ENCODE data around the gene AP1G1.

AP1G1 gene

DNA sequence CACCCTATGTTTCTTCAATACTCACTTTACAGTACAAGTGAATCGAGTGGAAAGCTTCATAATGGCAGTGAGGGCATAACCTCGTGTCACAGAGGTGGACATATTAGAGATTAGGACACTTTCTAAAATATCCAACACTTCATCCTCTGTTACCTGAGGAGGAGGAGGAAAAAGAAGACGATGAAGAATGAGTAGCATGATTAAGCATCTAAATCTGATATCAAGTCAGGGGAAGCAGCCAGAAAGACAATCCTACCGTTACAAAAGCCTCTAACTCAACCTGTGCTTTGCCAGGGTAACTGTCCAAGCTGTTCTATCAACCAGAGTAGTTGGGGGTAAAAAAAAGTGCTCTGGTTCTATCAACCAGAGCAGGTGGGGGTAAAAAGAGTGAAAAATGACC lies 60.4 kb downstream of the AP1G1 start:
- ChIA-PET POLR2A (no interaction called here), CTCF (interaction anchor here (0.7 to 1.4 kb wide), 2 partner anchors 20 to 73 kb away, joined by 4 to 6 read pairs; no protein-coding TSS in a partner anchor)
- Histone ChIP-seq H3K36me3 (ENCODE audit: control insufficient read depth in 4 of 4, insufficient read depth in 4 of 4, low read length in 3 of 4) (peaks cover 14 to 65% (median 37%) of the 10 kb centered on the region in 4 experiments), H3K27ac (ENCODE audit: insufficient read depth in 1 of 2, low read depth in 1 of 2, low read length in 2 of 2, poor library complexity in 1 of 2, severe bottlenecking in 2 of 2) (no peak overlapping the region), H3K27me3 (replicated peaks in 2 of 5; ENCODE audit: control insufficient read depth in 4 of 5, insufficient read depth in 5 of 5, low read length in 4 of 5) (no peaks in the 10 kb centered on the region), H3K9me3 (ENCODE audit: control extremely low read depth in 1 of 5, control insufficient read depth in 4 of 5, insufficient read depth in 2 of 5, low read depth in 1 of 5, low read length in 4 of 5) (no peaks in the 10 kb centered on the region), H3K4me1 (ENCODE audit: control extremely low read depth in 1 of 4, control insufficient read depth in 4 of 4, insufficient read depth in 4 of 4, low read length in 3 of 4) (no peaks in the 10 kb centered on the region), H3K4me3 (ENCODE audit: control insufficient read depth in 1 of 7, extremely low read depth in 1 of 7, insufficient read depth in 4 of 7, low read depth in 2 of 7, low read length in 6 of 7) (no peak overlapping the region)
- no peak for DNase-seq
- WGBS (ENCODE audit: insufficient coverage): no CpG with 5 or more reads among the region's 4 CpGs

- H3K27ac ChIP-seq (ENCODE audit: insufficient read depth in 1 of 2, low read depth in 1 of 2, low read length in 2 of 2, poor library complexity in 1 of 2, severe bottlenecking in 2 of 2): no peak overlapping the region
- H3K27me3 ChIP-seq (replicated peaks in 2 of 5; ENCODE audit: control insufficient read depth in 4 of 5, insufficient read depth in 5 of 5, low read length in 4 of 5): no peaks in the 10 kb centered on the region
- 48% methylated on average over 3 of the region's 7 CpGs for WGBS (ENCODE audit: insufficient coverage)
- ChIA-PET CTCF (interaction anchor here (1.5 to 1.7 kb wide), 2 partner anchors 9 to 102 kb away, joined by 3 to 4 read pairs; no protein-coding TSS in a partner anchor), POLR2A (interaction anchor here (0.7 kb wide), 1 partner anchor 78 kb away, joined by 3 read pairs; no protein-coding TSS in a partner anchor)
- no peak overlapping the region for H3K4me3 ChIP-seq (ENCODE audit: control insufficient read depth in 1 of 7, extremely low read depth in 1 of 7, insufficient read depth in 4 of 7, low read depth in 2 of 7, low read length in 6 of 7)
- peak; percentile 60 to 79 (median 75) for DNase-seq
- peaks cover 16 to 69% (median 40%) of the 10 kb centered on the region in 4 experiments for H3K36me3 ChIP-seq (ENCODE audit: control insufficient read depth in 4 of 4, insufficient read depth in 4 of 4, low read length in 3 of 4)
- no peaks in the 10 kb centered on the region for H3K9me3 ChIP-seq (ENCODE audit: control extremely low read depth in 1 of 5, control insufficient read depth in 4 of 5, insufficient read depth in 2 of 5, low read depth in 1 of 5, low read length in 4 of 5)
- no peaks in the 10 kb centered on the region for H3K4me1 ChIP-seq (ENCODE audit: control extremely low read depth in 1 of 4, control insufficient read depth in 4 of 4, insufficient read depth in 4 of 4, low read length in 3 of 4)
Measured at GRCh38 chr16:71746442-71747046, 62.1 kb downstream of the AP1G1 start.

DNA sequence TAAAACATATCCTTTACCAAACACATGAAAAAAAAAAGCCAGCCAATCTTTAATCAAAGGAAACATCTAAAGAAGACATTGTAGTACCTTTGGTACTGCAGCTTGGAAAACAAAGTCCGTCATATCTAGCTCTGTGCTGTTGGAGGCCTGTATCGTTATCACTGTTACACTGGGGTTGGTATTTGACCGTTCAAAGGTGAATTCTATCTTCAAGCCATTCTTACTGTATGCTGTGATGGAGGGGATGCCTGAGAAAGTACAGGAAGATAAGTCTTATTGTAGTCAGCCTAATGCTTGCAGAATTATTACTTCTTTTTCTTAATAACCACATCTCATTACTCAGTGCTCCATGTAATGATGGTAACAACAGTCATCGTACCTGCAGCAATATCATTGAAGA lies 69.8 kb downstream of the AP1G1 start:
- Histone ChIP-seq H3K4me1 (ENCODE audit: control extremely low read depth in 1 of 4, control insufficient read depth in 4 of 4, insufficient read depth in 4 of 4, low read length in 3 of 4) (no peaks in the 10 kb centered on the region), H3K9me3 (ENCODE audit: control extremely low read depth in 1 of 5, control insufficient read depth in 4 of 5, insufficient read depth in 2 of 5, low read depth in 1 of 5, low read length in 4 of 5) (no peaks in the 10 kb centered on the region), H3K4me3 (ENCODE audit: control insufficient read depth in 1 of 7, extremely low read depth in 1 of 7, insufficient read depth in 4 of 7, low read depth in 2 of 7, low read length in 6 of 7) (no peak overlapping the region), H3K27me3 (replicated peaks in 2 of 5; ENCODE audit: control insufficient read depth in 4 of 5, insufficient read depth in 5 of 5, low read length in 4 of 5) (no peaks in the 10 kb centered on the region), H3K27ac (ENCODE audit: insufficient read depth in 1 of 2, low read depth in 1 of 2, low read length in 2 of 2, poor library complexity in 1 of 2, severe bottlenecking in 2 of 2) (no peak overlapping the region), H3K36me3 (ENCODE audit: control insufficient read depth in 4 of 4, insufficient read depth in 4 of 4, low read length in 3 of 4) (peaks cover 17 to 71% (median 40%) of the 10 kb centered on the region in 4 experiments)
- ChIA-PET CTCF (interaction anchor here (1.4 to 2.2 kb wide), 2 partner anchors 9 to 143 kb away, joined by 3 to 8 read pairs; no protein-coding TSS in a partner anchor), POLR2A (interaction anchor here (0.6 kb wide), 1 partner anchor 1316 kb away, joined by 4 read pairs; no protein-coding TSS in a partner anchor)
- 100% methylated on average over 2 of the region's 4 CpGs for WGBS (ENCODE audit: insufficient coverage)
- DNase-seq: no peak

DNA sequence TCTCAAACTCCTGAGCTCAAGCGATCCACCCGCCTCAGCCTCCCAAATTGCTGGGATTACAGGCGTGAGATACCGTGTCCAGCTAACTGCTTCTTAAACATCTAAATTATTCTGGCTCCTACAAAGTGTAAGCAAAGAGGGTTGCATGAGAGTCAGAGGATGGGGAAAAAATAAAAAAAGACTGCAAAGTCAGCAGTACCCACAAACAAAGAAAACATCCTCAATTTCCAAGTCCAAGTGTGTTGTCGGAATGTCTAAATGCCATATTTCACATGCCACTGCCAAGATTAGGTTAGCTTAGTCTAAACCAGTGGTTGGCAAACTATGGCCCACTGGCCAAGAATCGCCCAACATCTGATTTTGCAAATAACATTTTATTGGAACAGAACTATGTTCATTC lies 71.1 kb downstream of the AP1G1 start:
- ChIA-PET POLR2A (no interaction called here), CTCF (interaction anchor here (0.9 kb wide), 1 partner anchor 10 kb away, joined by 3 read pairs; no protein-coding TSS in a partner anchor)
- no peak overlapping the region for H3K27ac ChIP-seq (ENCODE audit: insufficient read depth in 1 of 2, low read depth in 1 of 2, low read length in 2 of 2, poor library complexity in 1 of 2, severe bottlenecking in 2 of 2)
- no peaks in the 10 kb centered on the region for H3K9me3 ChIP-seq (ENCODE audit: control extremely low read depth in 1 of 5, control insufficient read depth in 4 of 5, insufficient read depth in 2 of 5, low read depth in 1 of 5, low read length in 4 of 5)
- no peak for DNase-seq
- peaks cover 16 to 74% (median 47%) of the 10 kb centered on the region in 4 experiments for H3K36me3 ChIP-seq (ENCODE audit: control insufficient read depth in 4 of 4, insufficient read depth in 4 of 4, low read length in 3 of 4)
- H3K27me3 ChIP-seq (replicated peaks in 2 of 5; ENCODE audit: control insufficient read depth in 4 of 5, insufficient read depth in 5 of 5, low read length in 4 of 5): no peaks in the 10 kb centered on the region
- 100% methylated on average over 2 of the region's 6 CpGs for WGBS (ENCODE audit: insufficient coverage)
- H3K4me3 ChIP-seq (ENCODE audit: control insufficient read depth in 1 of 7, extremely low read depth in 1 of 7, insufficient read depth in 4 of 7, low read depth in 2 of 7, low read length in 6 of 7): no peak overlapping the region
- H3K4me1 ChIP-seq (ENCODE audit: control extremely low read depth in 1 of 4, control insufficient read depth in 4 of 4, insufficient read depth in 4 of 4, low read length in 3 of 4): no peaks in the 10 kb centered on the region

DNA sequence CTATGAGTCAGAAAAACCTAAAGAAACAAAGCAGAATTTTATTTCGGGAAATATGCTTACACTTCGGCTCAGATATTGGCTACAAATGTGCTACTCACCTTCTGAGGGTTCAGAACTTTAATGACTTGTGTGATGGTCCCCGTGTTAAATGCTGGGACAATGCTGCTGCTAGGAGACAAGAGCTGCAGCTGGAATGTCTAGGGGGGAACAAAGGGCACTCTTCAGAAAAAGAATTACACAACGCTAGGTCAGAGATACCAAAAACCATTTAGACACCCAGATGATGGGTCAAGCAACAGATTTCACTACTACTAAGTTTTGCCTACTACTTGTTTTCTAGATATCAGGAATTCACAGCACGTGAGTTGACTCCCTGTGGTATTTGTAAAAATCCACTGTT lies 74.1 kb downstream of the AP1G1 start:
- Histone ChIP-seq H3K4me3 (ENCODE audit: control insufficient read depth in 1 of 7, extremely low read depth in 1 of 7, insufficient read depth in 4 of 7, low read depth in 2 of 7, low read length in 6 of 7) (no peak overlapping the region), H3K4me1 (ENCODE audit: control extremely low read depth in 1 of 4, control insufficient read depth in 4 of 4, insufficient read depth in 4 of 4, low read length in 3 of 4) (no peaks in the 10 kb centered on the region), H3K27me3 (replicated peaks in 2 of 5; ENCODE audit: control insufficient read depth in 4 of 5, insufficient read depth in 5 of 5, low read length in 4 of 5) (no peaks in the 10 kb centered on the region), H3K27ac (ENCODE audit: insufficient read depth in 1 of 2, low read depth in 1 of 2, low read length in 2 of 2, poor library complexity in 1 of 2, severe bottlenecking in 2 of 2) (no peak overlapping the region), H3K9me3 (ENCODE audit: control extremely low read depth in 1 of 5, control insufficient read depth in 4 of 5, insufficient read depth in 2 of 5, low read depth in 1 of 5, low read length in 4 of 5) (no peaks in the 10 kb centered on the region), H3K36me3 (ENCODE audit: control insufficient read depth in 4 of 4, insufficient read depth in 4 of 4, low read length in 3 of 4) (peaks cover 20 to 76% (median 45%) of the 10 kb centered on the region in 4 experiments)
- 96% methylated on average over 5 of the region's 5 CpGs for WGBS (ENCODE audit: insufficient coverage)
- no peak for DNase-seq
- POLR2A ChIA-PET: no interaction called here
- CTCF ChIA-PET: interaction anchor here (0.9 kb wide), 1 partner anchor 20 kb away, joined by 3 read pairs; no protein-coding TSS in a partner anchor

GRCh38 chr16:71732587-71732986 lies 76.0 kb downstream of the AP1G1 start:
- 92% methylated on average over 2 of the region's 3 CpGs for WGBS (ENCODE audit: insufficient coverage)
- H3K4me1 ChIP-seq (ENCODE audit: control extremely low read depth in 1 of 4, control insufficient read depth in 4 of 4, insufficient read depth in 4 of 4, low read length in 3 of 4): peaks cover 0 to 5% (median 2%) of the 10 kb centered on the region in 4 experiments
- H3K4me3 ChIP-seq (ENCODE audit: control insufficient read depth in 1 of 7, extremely low read depth in 1 of 7, insufficient read depth in 4 of 7, low read depth in 2 of 7, low read length in 6 of 7): no peak overlapping the region
- peaks cover 11 to 57% (median 33%) of the 10 kb centered on the region in 4 experiments for H3K36me3 ChIP-seq (ENCODE audit: control insufficient read depth in 4 of 4, insufficient read depth in 4 of 4, low read length in 3 of 4)
- no peaks in the 10 kb centered on the region for H3K27me3 ChIP-seq (replicated peaks in 2 of 5; ENCODE audit: control insufficient read depth in 4 of 5, insufficient read depth in 5 of 5, low read length in 4 of 5)
- ChIA-PET CTCF (interaction anchor here (1.0 kb wide), 1 partner anchor 13 kb away, joined by 4 read pairs; no protein-coding TSS in a partner anchor), POLR2A (no interaction called here)
- H3K27ac ChIP-seq (ENCODE audit: insufficient read depth in 1 of 2, low read depth in 1 of 2, low read length in 2 of 2, poor library complexity in 1 of 2, severe bottlenecking in 2 of 2): no peak overlapping the region
- no peaks in the 10 kb centered on the region for H3K9me3 ChIP-seq (ENCODE audit: control extremely low read depth in 1 of 5, control insufficient read depth in 4 of 5, insufficient read depth in 2 of 5, low read depth in 1 of 5, low read length in 4 of 5)
- no peak for DNase-seq

All from common myeloid progenitor, CD34-positive (primary cell).